Measurements from ENCODE around the gene KRTAP4-6. TPM values are rescaled to one million over a fixed set of nuclear protein-coding genes. Genes with fewer than 3 reads are reported as not detected.

The KRTAP4-6 gene
- total RNA-seq, 1 experiment from 2014 or later = not detected

Other genes with a start within 250 kb of the KRTAP4-6 start
- gene KRT23, start 202.9 kb downstream of the KRTAP4-6 start, total RNA-seq (2014; rRNA removed) = not detected in 2 replicates
- not detected in 2 replicates for gene KRT39, start 173.6 kb downstream of the KRTAP4-6 start, total RNA-seq (2014; rRNA removed)
- not detected in 2 replicates for gene KRT40, start 156.2 kb downstream of the KRTAP4-6 start, total RNA-seq (2014; rRNA removed)
- gene KRTAP3-3, start 146.4 kb downstream of the KRTAP4-6 start, total RNA-seq (2014; rRNA removed) = not detected in 2 replicates
- not detected in 2 replicates for gene KRTAP3-2, start 140.6 kb downstream of the KRTAP4-6 start, total RNA-seq (2014; rRNA removed)
- 1.6 TPM in 1 of 2 replicates, not detected in the other for gene KRTAP3-1, start 131.4 kb downstream of the KRTAP4-6 start, total RNA-seq (2014; rRNA removed)
- 0.51 TPM in 1 of 2 replicates, not detected in the other for gene KRTAP1-5, start 113.3 kb downstream of the KRTAP4-6 start, total RNA-seq (2014; rRNA removed)
- gene KRTAP1-4, start 110.3 kb downstream of the KRTAP4-6 start, total RNA-seq (2014; rRNA removed) = not detected in 2 replicates
- gene KRTAP1-3, start 105.7 kb downstream of the KRTAP4-6 start, total RNA-seq (2014; rRNA removed) = not detected in 2 replicates
- not detected in 2 replicates for gene KRTAP1-1, start 99.1 kb downstream of the KRTAP4-6 start, total RNA-seq (2014; rRNA removed)
- not detected in 2 replicates for gene KRTAP2-1, start 93.2 kb downstream of the KRTAP4-6 start, total RNA-seq (2014; rRNA removed)
- gene KRTAP2-2, start 85.3 kb downstream of the KRTAP4-6 start, total RNA-seq (2014; rRNA removed) = not detected in 2 replicates
- gene KRTAP2-3, start 80.4 kb downstream of the KRTAP4-6 start, total RNA-seq (2014; rRNA removed) = 10.8 and 12.4 TPM in 2 replicates
- gene KRTAP2-4, start 74.7 kb downstream of the KRTAP4-6 start, total RNA-seq (2014; rRNA removed) = not detected in 2 replicates
- not detected in 2 replicates for gene KRTAP4-7, start 56.4 kb downstream of the KRTAP4-6 start, total RNA-seq (2014; rRNA removed)
- not detected in 2 replicates for gene KRTAP4-8, start 42.4 kb downstream of the KRTAP4-6 start, total RNA-seq (2014; rRNA removed)
- not detected in 2 replicates for gene KRTAP4-16, start 38.3 kb downstream of the KRTAP4-6 start, total RNA-seq (2014; rRNA removed)
- gene KRTAP4-9, start 35.2 kb downstream of the KRTAP4-6 start, total RNA-seq (2014; rRNA removed) = not detected in 2 replicates
- not detected in 2 replicates for gene KRTAP4-11, start 22.2 kb downstream of the KRTAP4-6 start, total RNA-seq (2014; rRNA removed)
- not detected in 2 replicates for gene KRTAP4-12, start 16.4 kb downstream of the KRTAP4-6 start, total RNA-seq (2014; rRNA removed)
- gene KRTAP4-5, start 9.3 kb upstream of the KRTAP4-6 start, total RNA-seq (2014; rRNA removed) = not detected in 2 replicates
- not detected in 2 replicates for gene KRTAP4-4, start 20.2 kb upstream of the KRTAP4-6 start, total RNA-seq (2014; rRNA removed)
- not detected in 2 replicates for gene KRTAP4-3, start 27.7 kb upstream of the KRTAP4-6 start, total RNA-seq (2014; rRNA removed)
- not detected in 2 replicates for gene KRTAP4-2, start 37.7 kb upstream of the KRTAP4-6 start, total RNA-seq (2014; rRNA removed)
- gene KRTAP4-1, start 44.4 kb upstream of the KRTAP4-6 start, total RNA-seq (2014; rRNA removed) = not detected in 2 replicates
- not detected in 2 replicates for gene KRTAP9-1, start 49.3 kb upstream of the KRTAP4-6 start, total RNA-seq (2014; rRNA removed)
- gene KRTAP9-2, start 86.1 kb upstream of the KRTAP4-6 start, total RNA-seq (2014; rRNA removed) = not detected in 2 replicates
- not detected in 2 replicates for gene KRTAP9-3, start 91.9 kb upstream of the KRTAP4-6 start, total RNA-seq (2014; rRNA removed)
- gene KRTAP9-8, start 97.5 kb upstream of the KRTAP4-6 start, total RNA-seq (2014; rRNA removed) = not detected in 2 replicates
- gene KRTAP9-4, start 109.1 kb upstream of the KRTAP4-6 start, total RNA-seq (2014; rRNA removed) = not detected in 2 replicates
- gene KRTAP9-9, start 114.8 kb upstream of the KRTAP4-6 start, total RNA-seq (2014; rRNA removed) = not detected in 2 replicates
- not detected in 2 replicates for gene KRTAP9-6, start 124.8 kb upstream of the KRTAP4-6 start, total RNA-seq (2014; rRNA removed)
- gene KRTAP9-7, start 135.2 kb upstream of the KRTAP4-6 start, total RNA-seq (2014; rRNA removed) = not detected in 2 replicates
- not detected in 2 replicates for gene KRTAP29-1, start 162.3 kb upstream of the KRTAP4-6 start, total RNA-seq (2014; rRNA removed)
- not detected in 2 replicates for gene KRTAP16-1, start 168.8 kb upstream of the KRTAP4-6 start, total RNA-seq (2014; rRNA removed)
- not detected in 2 replicates for gene KRTAP17-1, start 175.2 kb upstream of the KRTAP4-6 start, total RNA-seq (2014; rRNA removed)
- gene KRT33A, start 210.3 kb upstream of the KRTAP4-6 start, total RNA-seq (2014; rRNA removed) = not detected in 2 replicates
- gene KRT33B, start 229.3 kb upstream of the KRTAP4-6 start, total RNA-seq (2014; rRNA removed) = not detected in 2 replicates
- gene KRT34, start 241.8 kb upstream of the KRTAP4-6 start, total RNA-seq (2014; rRNA removed) = 2.9 and 5.1 TPM in 2 replicates